GM23338 (cell line): ENCODE data around the gene ENPEP. TPM values are rescaled to one million over a fixed set of nuclear protein-coding genes. Genes with fewer than 3 reads are reported as not detected.

Source experiments
- ATAC-seq: fragments of 200-7000 bp; cut with Tn5 transposase; 3 replicates; pipeline ENCODE4 v1.9.1; 2020
- DNase-seq: peaks from one replicate; pipeline ENCODE4 v3.0.0-alpha.2; 2015; ENCODE audit warnings: low spot score
- H2AFZ ChIP-seq: fragments of 200-600 bp; sonication (generic); 2 replicates; pipeline ENCODE4 v1.8.0; 2016; ENCODE audit warnings: antibody characterized with exemption, mild to moderate bottlenecking, moderate library complexity
- H3F3A ChIP-seq: fragments of 200-600 bp; sonication (generic); replicated peaks from 2 replicates; pipeline ENCODE4 v1.8.0; 2017; ENCODE audit warnings: antibody characterized with exemption, mixed run types, low read depth
- H3K27ac ChIP-seq: fragments of 200-600 bp; sonication (generic); 2 replicates; pipeline ENCODE4 v1.6.1; 2016; ENCODE audit warnings: low read depth
- H3K27me3 ChIP-seq: fragments of 200-600 bp; sonication (generic); 2 replicates; pipeline ENCODE4 v1.8.0; 2016; ENCODE audit warnings: mild to moderate bottlenecking, mixed run types, moderate library complexity; ENCODE audit not compliant: insufficient read depth
- H3K36me3 ChIP-seq: fragments of 200-600 bp; sonication (generic); 2 replicates; pipeline ENCODE4 v1.8.0; 2016; ENCODE audit warnings: mild to moderate bottlenecking; ENCODE audit not compliant: insufficient read depth
- H3K4me1 ChIP-seq: fragments of 200-600 bp; sonication (generic); 2 replicates; pipeline ENCODE4 v1.8.0; 2016; ENCODE audit warnings: mild to moderate bottlenecking, moderate library complexity; ENCODE audit not compliant: insufficient read depth
- H3K4me2 ChIP-seq: fragments of 200-600 bp; sonication (generic); 2 replicates; pipeline ENCODE4 v1.7.1; 2017; ENCODE audit warnings: mixed run types
- H3K4me3 ChIP-seq: fragments of 200-600 bp; sonication (generic); 2 replicates; pipeline ENCODE4 v1.6.1; 2016; ENCODE audit warnings: mixed run types
- H3K79me2 ChIP-seq: fragments of 200-600 bp; sonication (generic); replicated peaks from 2 replicates; pipeline ENCODE4 v1.8.0; 2017; ENCODE audit warnings: mild to moderate bottlenecking; ENCODE audit not compliant: insufficient read depth
- H3K9me2 ChIP-seq: fragments of 200-600 bp; sonication (generic); 2 replicates; pipeline ENCODE4 v1.8.0; 2017; ENCODE audit not compliant: insufficient read depth
- H4K20me1 ChIP-seq: fragments of 200-600 bp; sonication (generic); replicated peaks from 2 replicates; pipeline ENCODE4 v1.8.0; 2017; ENCODE audit warnings: mild to moderate bottlenecking; ENCODE audit not compliant: insufficient read depth
- H3K27ac Mint-ChIP-seq: 2 replicates; pipeline ENCODE4 v1.8.0; 2020; ENCODE audit warnings: inconsistent platforms, mild to moderate bottlenecking, moderate library complexity, mixed read lengths
- H3K27me3 Mint-ChIP-seq: 3 replicates; pipeline ENCODE4 v1.8.0; 2022; ENCODE audit warnings: low read depth, mild to moderate bottlenecking, moderate library complexity, mixed read lengths, inconsistent platforms; ENCODE audit not compliant: insufficient read depth, poor library complexity
- H3K36me3 Mint-ChIP-seq: 3 replicates; pipeline ENCODE4 v1.8.0; 2021; ENCODE audit warnings: low read depth, mild to moderate bottlenecking, inconsistent platforms, moderate library complexity, mixed read lengths
- H3K4me1 Mint-ChIP-seq: 3 replicates; pipeline ENCODE4 v1.8.0; 2020; ENCODE audit warnings: mild to moderate bottlenecking, inconsistent platforms, mixed read lengths
- H3K4me3 Mint-ChIP-seq: 3 replicates; pipeline ENCODE4 v1.8.0; 2021; ENCODE audit warnings: moderate library complexity, mild to moderate bottlenecking, inconsistent platforms, mixed read lengths
- H3K9me3 Mint-ChIP-seq: 3 replicates; pipeline ENCODE4 v1.8.0; 2020; ENCODE audit warnings: moderate library complexity, mild to moderate bottlenecking, inconsistent platforms, mixed read lengths
- CTCF ChIP-seq, 2 experiments: fragments of 200-600 bp in 1 of 2; sonication (generic) in 1 of 2; conservative IDR thresholded peaks; 2 replicates each; pipeline versions ENCODE4 v1.5.1 to v1.6.1; 2016 to 2017; ENCODE audit warnings: antibody characterized with exemption in 2 of 2, low read depth in 2 of 2, mild to moderate bottlenecking in 2 of 2, moderate library complexity in 1 of 2
- ETS1 ChIP-seq: IDR thresholded peaks from 2 replicates; pipeline ENCODE4 v1.6.1; 2016; ENCODE audit warnings: antibody characterized with exemption
- NANOG ChIP-seq: IDR thresholded peaks from 2 replicates; pipeline ENCODE4 v1.6.1; 2016; ENCODE audit warnings: antibody characterized with exemption, borderline replicate concordance
- REST ChIP-seq: IDR thresholded peaks from one replicate; pipeline ENCODE4 v1.6.1; 2018; ENCODE audit warnings: antibody characterized with exemption; ENCODE audit not compliant: unreplicated experiment
- polyA plus RNA-seq: library from polyadenylated mRNA; unstranded; fragments of >200 nt; fragmentation: Nextera tagmentation; extraction: Ambion mirVana; gene quantifications from 2 replicates; pipeline ENCODE4 v1.2.1, GENCODE V29; 2016
- total RNA-seq: library from RNA; depleted of rRNA; stranded (reverse); fragments of >200 nt; shearing (Covaris generic); gene quantifications from 2 replicates; pipeline ENCODE4 v1.2.3, GENCODE V29; 2014
- TF ChIP-seq, protein P1 (sequence below): fragments of 250-450 bp; sonication (Bioruptor Pico); IDR thresholded peaks from 2 replicates; pipeline ENCODE4 v1.5.0; 2020; ENCODE audit warnings: mild to moderate bottlenecking, moderate library complexity

The ENPEP gene
- total and polyA plus RNA-seq, 2 experiments from 2014 or later: 0.79 to 1.5 TPM

- TF ChIP-seq, protein P1, sequence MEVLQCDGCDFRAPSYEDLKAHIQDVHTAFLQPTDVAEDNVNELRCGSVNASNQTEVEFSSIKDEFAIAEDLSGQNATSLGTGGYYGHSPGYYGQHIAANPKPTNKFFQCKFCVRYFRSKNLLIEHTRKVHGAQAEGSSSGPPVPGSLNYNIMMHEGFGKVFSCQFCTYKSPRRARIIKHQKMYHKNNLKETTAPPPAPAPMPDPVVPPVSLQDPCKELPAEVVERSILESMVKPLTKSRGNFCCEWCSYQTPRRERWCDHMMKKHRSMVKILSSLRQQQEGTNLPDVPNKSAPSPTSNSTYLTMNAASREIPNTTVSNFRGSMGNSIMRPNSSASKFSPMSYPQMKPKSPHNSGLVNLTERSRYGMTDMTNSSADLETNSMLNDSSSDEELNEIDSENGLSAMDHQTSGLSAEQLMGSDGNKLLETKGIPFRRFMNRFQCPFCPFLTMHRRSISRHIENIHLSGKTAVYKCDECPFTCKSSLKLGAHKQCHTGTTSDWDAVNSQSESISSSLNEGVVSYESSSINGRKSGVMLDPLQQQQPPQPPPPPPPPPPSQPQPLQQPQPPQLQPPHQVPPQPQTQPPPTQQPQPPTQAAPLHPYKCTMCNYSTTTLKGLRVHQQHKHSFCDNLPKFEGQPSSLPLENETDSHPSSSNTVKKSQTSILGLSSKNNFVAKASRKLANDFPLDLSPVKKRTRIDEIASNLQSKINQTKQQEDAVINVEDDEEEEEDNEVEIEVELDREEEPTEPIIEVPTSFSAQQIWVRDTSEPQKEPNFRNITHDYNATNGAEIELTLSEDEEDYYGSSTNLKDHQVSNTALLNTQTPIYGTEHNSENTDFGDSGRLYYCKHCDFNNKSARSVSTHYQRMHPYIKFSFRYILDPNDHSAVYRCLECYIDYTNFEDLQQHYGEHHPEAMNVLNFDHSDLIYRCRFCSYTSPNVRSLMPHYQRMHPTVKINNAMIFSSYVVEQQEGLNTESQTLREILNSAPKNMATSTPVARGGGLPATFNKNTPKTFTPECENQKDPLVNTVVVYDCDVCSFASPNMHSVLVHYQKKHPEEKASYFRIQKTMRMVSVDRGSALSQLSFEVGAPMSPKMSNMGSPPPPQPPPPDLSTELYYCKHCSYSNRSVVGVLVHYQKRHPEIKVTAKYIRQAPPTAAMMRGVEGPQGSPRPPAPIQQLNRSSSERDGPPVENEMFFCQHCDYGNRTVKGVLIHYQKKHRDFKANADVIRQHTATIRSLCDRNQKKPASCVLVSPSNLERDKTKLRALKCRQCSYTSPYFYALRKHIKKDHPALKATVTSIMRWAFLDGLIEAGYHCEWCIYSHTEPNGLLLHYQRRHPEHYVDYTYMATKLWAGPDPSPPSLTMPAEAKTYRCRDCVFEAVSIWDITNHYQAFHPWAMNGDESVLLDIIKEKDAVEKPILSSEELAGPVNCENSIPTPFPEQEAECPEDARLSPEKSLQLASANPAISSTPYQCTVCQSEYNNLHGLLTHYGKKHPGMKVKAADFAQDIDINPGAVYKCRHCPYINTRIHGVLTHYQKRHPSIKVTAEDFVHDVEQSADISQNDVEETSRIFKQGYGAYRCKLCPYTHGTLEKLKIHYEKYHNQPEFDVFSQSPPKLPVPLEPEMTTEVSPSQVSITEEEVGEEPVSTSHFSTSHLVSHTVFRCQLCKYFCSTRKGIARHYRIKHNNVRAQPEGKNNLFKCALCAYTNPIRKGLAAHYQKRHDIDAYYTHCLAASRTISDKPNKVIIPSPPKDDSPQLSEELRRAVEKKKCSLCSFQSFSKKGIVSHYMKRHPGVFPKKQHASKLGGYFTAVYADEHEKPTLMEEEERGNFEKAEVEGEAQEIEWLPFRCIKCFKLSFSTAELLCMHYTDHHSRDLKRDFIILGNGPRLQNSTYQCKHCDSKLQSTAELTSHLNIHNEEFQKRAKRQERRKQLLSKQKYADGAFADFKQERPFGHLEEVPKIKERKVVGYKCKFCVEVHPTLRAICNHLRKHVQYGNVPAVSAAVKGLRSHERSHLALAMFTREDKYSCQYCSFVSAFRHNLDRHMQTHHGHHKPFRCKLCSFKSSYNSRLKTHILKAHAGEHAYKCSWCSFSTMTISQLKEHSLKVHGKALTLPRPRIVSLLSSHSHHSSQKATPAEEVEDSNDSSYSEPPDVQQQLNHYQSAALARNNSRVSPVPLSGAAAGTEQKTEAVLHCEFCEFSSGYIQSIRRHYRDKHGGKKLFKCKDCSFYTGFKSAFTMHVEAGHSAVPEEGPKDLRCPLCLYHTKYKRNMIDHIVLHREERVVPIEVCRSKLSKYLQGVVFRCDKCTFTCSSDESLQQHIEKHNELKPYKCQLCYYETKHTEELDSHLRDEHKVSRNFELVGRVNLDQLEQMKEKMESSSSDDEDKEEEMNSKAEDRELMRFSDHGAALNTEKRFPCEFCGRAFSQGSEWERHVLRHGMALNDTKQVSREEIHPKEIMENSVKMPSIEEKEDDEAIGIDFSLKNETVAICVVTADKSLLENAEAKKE (CRISPR knock-in tag): no peak
Observed at GRCh38 chr4:110489901-110490508, 14.1 kb downstream of the ENPEP start (continued).

DNA sequence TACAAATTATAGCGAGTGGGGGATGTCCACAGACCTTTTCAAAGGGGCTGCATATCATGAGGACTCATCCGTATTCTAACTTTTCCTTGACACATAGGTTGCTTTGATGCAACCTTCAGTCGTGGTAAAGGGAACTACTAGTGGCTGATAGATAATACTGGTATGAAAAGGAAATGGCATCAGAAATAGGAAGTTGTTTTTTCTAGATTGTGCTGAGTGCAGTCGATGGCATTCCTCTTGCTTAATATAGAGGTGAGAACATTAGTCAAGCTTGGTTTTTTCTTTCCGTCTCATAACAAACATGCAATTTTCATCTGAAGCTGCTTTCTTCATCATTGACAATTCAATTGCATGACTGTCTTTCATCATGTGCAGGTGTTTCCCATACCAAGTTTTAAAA lies 16.6 kb downstream of the ENPEP start:
- Histone ChIP-seq H3K79me2 (no peaks in the 10 kb centered on the region), H3K27ac (no peak overlapping the region), H3K4me2 (no peak overlapping the region), H4K20me1 (no peaks in the 10 kb centered on the region), H2AFZ (no peak overlapping the region), H3K36me3 (no peaks in the 10 kb centered on the region), H3K4me3 (no peak overlapping the region), H3K9me2 (no peaks in the 10 kb centered on the region), H3K4me1 (peaks cover 8% of the 10 kb centered on the region), H3F3A (no peaks in the 10 kb centered on the region), H3K27me3 (no peaks in the 10 kb centered on the region)
- Mint-ChIP-seq H3K27ac (no peak overlapping the region), H3K4me3 (no peak overlapping the region), H3K27me3 (no peaks in the 10 kb centered on the region), H3K4me1 (peaks cover 12% of the 10 kb centered on the region), H3K9me3 (no peaks in the 10 kb centered on the region), H3K36me3 (no peaks in the 10 kb centered on the region)
- DNase-seq (no peak), ATAC-seq (no peak)
- no peak for TF ChIP-seq REST
- no peak for TF ChIP-seq ETS1
- no peak for TF ChIP-seq CTCF (conservative IDR thresholded peaks at IDR 0.05; ENCODE audit: low read depth in 2 of 2)
- TF ChIP-seq NANOG: no peak
